Measurements from ENCODE around the gene TFB2M.
"Not testable (repeated sequence)": the region's sequence is repeated elsewhere in the genome, so short reads cannot be mapped to it uniquely, and the experiment has no call there.

TFB2M gene

GRCh38 chr1:246566128-246566812 is at the start of gene TFB2M, which contains the start of gene CNST:
TFB2M (minus strand) TSS chr1:246566261; CDS start chr1:246566138, 123 bp downstream.
CNST (plus strand) TSS chr1:246566456; CDS start chr1:246591563, 25,107 bp downstream.
- peak; percentile 97 to 98 for DNase-seq

- DNase-seq: no peak
Measured at GRCh38 chr1:246613096-246613758, 47.2 kb upstream of the TFB2M start.

DNA sequence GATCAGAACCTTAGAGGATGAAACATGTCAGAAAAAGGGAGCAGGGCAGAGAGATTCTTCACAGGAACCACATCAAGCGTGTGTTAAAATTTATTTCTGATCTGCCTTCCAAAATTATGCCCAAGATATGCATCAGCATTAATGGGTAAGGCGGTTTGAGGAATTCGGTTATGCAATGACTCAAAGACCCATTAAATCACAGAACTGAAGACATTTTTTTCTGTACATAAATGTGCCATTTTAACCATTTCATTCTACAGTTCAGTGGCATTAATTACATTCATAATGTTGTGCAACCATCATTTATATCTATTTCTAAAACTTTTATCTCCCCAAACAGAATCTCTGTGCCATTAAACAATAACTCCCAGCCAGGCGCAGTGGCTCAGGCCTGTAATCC is 43.6 kb upstream of the TFB2M start:
- no peak for DNase-seq

DNA sequence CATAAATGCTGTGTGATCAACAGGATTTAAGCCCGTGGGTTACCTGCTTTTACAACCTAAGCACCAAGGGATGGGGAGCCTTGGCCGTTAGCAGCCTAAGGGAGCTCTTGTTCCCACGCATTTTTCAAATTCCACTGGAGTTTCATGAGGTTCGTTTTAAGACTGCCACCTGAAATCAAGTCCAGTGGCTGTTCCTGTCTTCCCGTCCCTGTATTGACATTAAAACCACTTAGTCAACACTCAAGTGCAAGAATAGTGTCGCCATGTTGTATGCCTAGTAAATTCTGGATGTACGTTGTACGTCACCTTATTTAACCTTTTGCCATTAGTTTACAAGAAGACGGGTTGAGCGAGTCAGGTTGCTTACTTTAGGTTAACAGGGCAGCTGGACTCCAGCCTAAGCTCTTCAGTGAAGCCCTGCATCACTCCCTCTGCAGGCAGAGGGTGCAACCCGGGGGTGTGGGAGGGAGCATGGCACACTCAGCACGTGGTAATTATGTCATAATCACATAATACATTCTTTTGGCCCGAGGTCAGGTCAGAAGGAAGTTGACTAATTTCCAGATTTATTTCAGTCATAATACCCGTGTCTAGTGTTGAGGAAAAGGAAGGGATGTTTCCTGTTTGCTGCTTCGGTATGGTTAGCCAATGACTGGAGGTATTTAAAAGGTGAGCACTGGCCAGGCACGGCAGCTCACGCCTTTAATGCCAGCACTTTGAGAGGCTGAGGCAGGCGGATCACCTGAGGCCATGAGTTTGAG is 42.7 kb upstream of the TFB2M start:
- DNase-seq: peak; percentile 49 to 73

GRCh38 chr1:246607462-246607861 is 41.4 kb upstream of the TFB2M start:
- DNase-seq: peak; percentile 89 to 94

DNA sequence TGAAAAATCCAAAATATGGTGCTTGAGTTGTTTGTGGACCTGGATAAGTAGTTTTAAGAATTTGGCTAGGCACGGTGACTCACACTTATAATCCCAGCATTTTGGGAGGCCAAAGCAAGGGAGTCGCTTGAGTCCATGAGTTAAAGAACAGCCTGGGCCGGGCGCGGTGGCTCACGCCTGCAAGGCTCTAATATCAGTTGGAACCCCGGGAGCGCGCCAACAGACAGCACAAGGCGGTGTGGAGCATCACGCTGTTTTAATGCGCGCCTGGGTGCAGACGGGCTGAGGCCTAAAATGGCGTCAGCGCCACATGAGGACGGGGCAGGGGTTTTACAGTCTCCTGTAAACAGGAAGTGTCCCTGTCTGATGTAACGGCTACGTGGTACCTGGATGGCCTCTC is 39.2 kb upstream of the TFB2M start:
- not testable (repeated sequence) for DNase-seq

DNA sequence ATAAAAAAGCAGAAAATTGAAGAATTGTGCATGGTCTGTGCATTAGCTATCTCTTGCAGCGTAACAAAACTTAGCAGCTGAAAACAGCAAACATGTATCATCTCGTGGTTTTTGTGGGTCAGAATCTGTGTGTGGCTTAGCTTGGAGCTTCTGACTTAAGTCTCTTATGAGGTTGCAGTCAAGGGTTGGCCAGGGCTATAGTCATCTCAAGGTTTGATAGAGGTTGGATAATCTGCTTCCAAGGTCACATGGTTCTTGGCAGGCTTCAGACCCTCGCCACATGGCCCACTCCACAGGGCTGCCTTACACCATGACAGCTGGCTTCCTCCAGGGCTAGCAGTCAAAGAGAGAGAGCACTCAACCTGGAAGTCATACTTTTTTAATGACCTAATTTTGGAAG is 36.1 kb upstream of the TFB2M start:
- DNase-seq: no peak

- DNase-seq: no peak
Measured at GRCh38 chr1:246600579-246600978, 34.5 kb upstream of the TFB2M start.

- DNase-seq: no peak
Measured at GRCh38 chr1:246599315-246599714, 33.3 kb upstream of the TFB2M start.

DNA sequence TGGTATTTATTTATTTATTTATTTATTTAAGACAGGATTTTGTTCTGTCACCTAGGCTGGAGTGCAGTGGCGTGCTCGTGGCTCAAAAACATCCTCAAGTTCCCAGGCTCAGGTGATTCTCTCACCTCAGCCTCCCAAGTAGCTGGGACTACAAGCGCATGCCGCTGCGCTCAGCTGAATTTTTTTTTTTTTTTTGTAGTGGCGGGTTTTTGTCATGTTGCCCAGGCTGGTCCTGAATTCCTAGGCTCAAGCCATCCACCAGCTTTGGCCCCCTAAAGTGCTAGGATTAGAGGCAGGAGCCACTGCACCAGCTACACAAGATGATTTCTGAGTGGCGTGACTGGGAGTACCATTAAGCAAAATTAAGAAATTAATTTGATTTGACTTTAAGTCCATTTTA is 31.9 kb upstream of the TFB2M start:
- no peak for DNase-seq

- DNase-seq: no peak
Measured at GRCh38 chr1:246597340-246597739, 31.3 kb upstream of the TFB2M start.

DNA sequence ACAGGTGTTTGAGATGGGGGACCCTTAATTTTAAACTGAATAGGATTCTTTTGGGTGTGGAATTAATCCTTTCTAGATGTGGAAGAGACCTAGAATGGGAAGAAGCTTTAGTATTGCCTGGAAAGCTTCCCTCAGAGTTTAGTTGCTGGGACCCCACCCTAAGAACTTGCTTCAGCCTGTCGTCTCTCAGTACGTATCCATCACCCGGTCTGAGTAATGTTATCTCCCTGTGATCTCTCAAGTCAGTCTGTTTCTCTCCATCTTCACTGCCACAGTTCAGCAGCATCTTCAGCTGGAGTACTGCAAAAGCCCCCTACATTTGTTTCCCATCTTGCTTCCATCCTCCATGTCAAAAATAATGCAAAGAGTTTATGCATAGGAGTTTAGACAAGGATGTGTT is 29.1 kb upstream of the TFB2M start:
- no peak for DNase-seq

- no peak for DNase-seq
Measured at GRCh38 chr1:246592695-246593094, 26.6 kb upstream of the TFB2M start.

- DNase-seq: no peak
Measured at GRCh38 chr1:246591958-246592357, 25.9 kb upstream of the TFB2M start.

DNA sequence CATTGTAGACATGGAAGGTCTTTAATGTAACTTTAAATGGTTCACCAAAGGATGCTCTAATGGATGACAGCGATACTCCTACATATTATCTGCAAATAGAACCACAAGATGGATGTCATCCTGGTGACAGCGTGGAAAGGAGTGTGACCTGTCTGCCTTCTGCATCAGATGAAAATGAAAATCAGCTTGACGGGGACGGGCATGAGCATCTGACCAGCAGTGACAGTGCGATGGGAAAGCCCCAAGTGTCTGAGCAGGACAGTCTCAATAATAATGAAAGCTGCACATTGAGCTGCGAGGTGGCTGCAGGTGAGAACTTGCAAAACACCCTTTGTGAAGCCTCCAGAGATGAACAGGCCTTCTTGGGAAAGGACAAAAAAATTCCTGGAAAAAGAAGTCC is 25.4 kb upstream of the TFB2M start:
- no peak for DNase-seq

- no peak for DNase-seq
Measured at GRCh38 chr1:246591047-246591446, 25.0 kb upstream of the TFB2M start.

GRCh38 chr1:246589919-246590318 is 23.9 kb upstream of the TFB2M start:
- not testable (repeated sequence) for DNase-seq

DNA sequence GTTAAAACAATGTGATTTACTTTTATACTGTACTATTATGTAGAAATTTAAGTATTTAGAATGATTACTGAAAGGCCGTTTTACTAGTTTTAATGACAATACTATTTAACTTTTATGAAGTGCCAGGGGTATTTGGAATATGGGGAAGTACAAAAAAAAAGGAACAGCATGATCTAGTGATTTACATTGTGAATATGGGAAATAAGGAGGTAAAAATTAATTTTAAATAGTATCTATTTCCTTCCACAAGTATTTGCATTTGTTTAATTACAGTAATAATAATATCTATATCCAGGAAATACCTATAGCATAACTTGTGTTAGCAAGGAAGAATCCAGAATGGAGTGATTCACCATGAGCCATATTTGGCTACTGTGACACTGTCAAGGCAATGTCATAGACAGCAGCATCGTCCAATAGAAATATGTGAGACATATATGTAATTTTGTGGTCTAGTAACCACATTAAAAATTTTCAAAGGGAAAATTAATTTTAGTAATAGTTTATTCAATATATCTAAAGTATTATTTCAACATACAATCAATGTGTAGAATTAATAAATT is 22.2 kb upstream of the TFB2M start:
- DNase-seq: no peak

- no peak for DNase-seq
Measured at GRCh38 chr1:246587606-246588005, 21.5 kb upstream of the TFB2M start.

DNA sequence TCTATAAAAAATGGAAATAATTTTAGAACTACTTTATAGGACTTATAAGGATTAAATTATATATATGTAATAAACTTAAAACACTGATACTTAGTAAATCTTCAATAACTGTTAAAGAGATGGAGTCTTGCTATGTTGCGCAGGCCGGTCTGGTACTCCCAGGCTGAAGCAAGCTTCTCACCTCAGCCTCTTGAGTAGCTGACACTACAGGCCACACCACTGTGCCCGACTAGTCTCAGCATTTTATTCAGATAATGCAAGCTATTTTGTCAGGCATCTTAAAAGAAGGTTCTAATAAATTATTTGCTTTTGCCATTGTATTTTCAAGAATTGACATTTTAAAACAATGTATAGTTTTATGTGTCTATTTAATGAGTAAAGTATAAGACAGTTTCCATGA is 21.0 kb upstream of the TFB2M start:
- no peak for DNase-seq

GRCh38 chr1:246583448-246584185 is 17.6 kb upstream of the TFB2M start:
- DNase-seq: no peak

- DNase-seq: no peak
Measured at GRCh38 chr1:246583056-246583440, 17.0 kb upstream of the TFB2M start.

All from SHP77 (cell line).